Neural cell (in vitro differentiated cells): Measurements from ENCODE around the gene RCVRN. TPM values are rescaled to one million over a fixed set of nuclear protein-coding genes. Genes with fewer than 3 reads are reported as not detected.

Experiments used
- H2AFZ ChIP-seq: fragments of 200-600, 300-800 bp; sonication (generic), shearing (Covaris generic); 2 replicates; pipeline ENCODE4 v1.6.0; 2014; ENCODE audit warnings: low read depth, mild to moderate bottlenecking, antibody characterized with exemption, low read length, moderate library complexity
- H3F3A ChIP-seq: fragments of 200-600 bp; shearing (Covaris generic); 2 replicates; pipeline ENCODE4 v1.6.1; 2016; ENCODE audit warnings: mild to moderate bottlenecking, moderate library complexity, mixed read lengths, antibody characterized with exemption, low read length; ENCODE audit not compliant: insufficient read depth, poor library complexity, severe bottlenecking
- H3K27ac ChIP-seq: fragments of 200-600, 300-800 bp; sonication (generic), shearing (Covaris generic); 2 replicates; pipeline ENCODE4 v1.5.1; 2014; ENCODE audit warnings: mild to moderate bottlenecking, low read length, moderate library complexity
- H3K27me3 ChIP-seq: fragments of 300-800, 200-600 bp; sonication (generic), shearing (Covaris generic); 2 replicates; pipeline ENCODE4 v1.6.0; 2014; ENCODE audit warnings: mild to moderate bottlenecking, low read depth, low read length, moderate library complexity; ENCODE audit not compliant: insufficient read depth
- H3K36me3 ChIP-seq: fragments of 300-800, 200-600 bp; sonication (generic), shearing (Covaris generic); 2 replicates; pipeline ENCODE4 v1.5.1; 2014; ENCODE audit warnings: mild to moderate bottlenecking, antibody characterized with exemption, low read length, moderate library complexity; ENCODE audit not compliant: insufficient read depth
- H3K4me2 ChIP-seq: fragments of 300-800, 200-600 bp; sonication (generic), shearing (Covaris generic); 2 replicates; pipeline ENCODE4 v1.6.0; 2014; ENCODE audit warnings: mild to moderate bottlenecking, low read length
- H3K4me3 ChIP-seq: fragments of 300-800, 200-600 bp; sonication (generic), shearing (Covaris generic); 2 replicates; pipeline ENCODE4 v1.5.1; 2014; ENCODE audit warnings: mild to moderate bottlenecking, low read length, moderate library complexity
- H3K79me2 ChIP-seq: fragments of 200-600 bp; shearing (Covaris generic); replicated peaks from 2 replicates; pipeline ENCODE4 v1.6.0; 2014; ENCODE audit warnings: mild to moderate bottlenecking, low read length, moderate library complexity; ENCODE audit not compliant: insufficient read depth
- H3K9ac ChIP-seq: fragments of 300-800, 200-600 bp; sonication (generic), shearing (Covaris generic); 2 replicates; pipeline ENCODE4 v1.6.1; 2016; ENCODE audit warnings: mild to moderate bottlenecking, low read length, mixed read lengths
- H3K9me2 ChIP-seq: fragments of 200-600 bp; shearing (Covaris generic); 2 replicates; pipeline ENCODE4 v1.6.1; 2016; ENCODE audit warnings: mild to moderate bottlenecking, low read length, mixed read lengths; ENCODE audit not compliant: insufficient read depth
- H3K9me3 ChIP-seq: fragments of 200-600, 300-800 bp; sonication (generic), shearing (Covaris generic); 2 replicates; pipeline ENCODE4 v1.6.1; 2016; ENCODE audit warnings: mild to moderate bottlenecking, mixed run types, low read length, moderate library complexity, mixed read lengths
- H4K20me1 ChIP-seq: fragments of 200-600 bp; shearing (Covaris generic); 2 replicates; pipeline ENCODE4 v1.6.1; 2016; ENCODE audit warnings: mild to moderate bottlenecking, mixed run types; ENCODE audit not compliant: insufficient read depth
- EP300 ChIP-seq: fragments of 450-650 bp; conservative IDR thresholded peaks from 2 replicates; pipeline ENCODE4 v1.6.1; 2014; ENCODE audit warnings: antibody characterized with exemption, mild to moderate bottlenecking, moderate library complexity; ENCODE audit not compliant: poor library complexity, severe bottlenecking
- EZH2 ChIP-seq: fragments of 200-600, 300-800 bp; shearing (Covaris generic), sonication (generic); IDR thresholded peaks from 2 replicates; pipeline ENCODE4 v1.6.1; 2014; ENCODE audit warnings: antibody characterized with exemption, low read length, borderline replicate concordance, mild to moderate bottlenecking; ENCODE audit not compliant: insufficient read depth, poor library complexity, severe bottlenecking
- MXI1 ChIP-seq: fragments of 450-650 bp; conservative IDR thresholded peaks from 2 replicates; pipeline ENCODE4 v1.6.1; 2014; ENCODE audit warnings: antibody characterized with exemption, mild to moderate bottlenecking; ENCODE audit not compliant: poor library complexity, severe bottlenecking
- POLR2AphosphoS5 ChIP-seq: IDR thresholded peaks from 2 replicates; pipeline ENCODE4 v1.6.1; 2012
- RAD21 ChIP-seq: fragments of 450-650 bp; conservative IDR thresholded peaks from 2 replicates; pipeline ENCODE4 v1.6.1; 2014; ENCODE audit warnings: antibody characterized with exemption, mild to moderate bottlenecking, moderate library complexity
- SMC3 ChIP-seq: fragments of 450-650 bp; conservative IDR thresholded peaks from 2 replicates; pipeline ENCODE4 v1.6.1; 2014; ENCODE audit warnings: antibody characterized with exemption, mild to moderate bottlenecking, moderate library complexity; ENCODE audit not compliant: poor library complexity
- TAF1 ChIP-seq: IDR thresholded peaks from 2 replicates; pipeline ENCODE4 v1.6.1; 2012; ENCODE audit warnings: low read depth
- polyA plus RNA-seq: library from polyadenylated mRNA; depleted of rRNA; stranded (reverse); fragments of >200 nt; gene quantifications from 2 replicates; pipeline ENCODE4 v1.2.3, GENCODE V29; 2014
- TF ChIP-seq, protein P1 (sequence below): IDR thresholded peaks from 2 replicates; pipeline ENCODE4 v1.6.1; 2012; ENCODE audit warnings: borderline replicate concordance
- TF ChIP-seq, protein P2 (sequence below): fragments of 450-650 bp; IDR thresholded peaks from 2 replicates; pipeline ENCODE4 v1.5.1; 2014; ENCODE audit warnings: antibody characterized with exemption, mild to moderate bottlenecking, moderate library complexity; ENCODE audit not compliant: poor library complexity, severe bottlenecking

The RCVRN gene
- polyA plus RNA-seq, 1 donor from 2014 or later, result 1.1 TPM

DNA sequence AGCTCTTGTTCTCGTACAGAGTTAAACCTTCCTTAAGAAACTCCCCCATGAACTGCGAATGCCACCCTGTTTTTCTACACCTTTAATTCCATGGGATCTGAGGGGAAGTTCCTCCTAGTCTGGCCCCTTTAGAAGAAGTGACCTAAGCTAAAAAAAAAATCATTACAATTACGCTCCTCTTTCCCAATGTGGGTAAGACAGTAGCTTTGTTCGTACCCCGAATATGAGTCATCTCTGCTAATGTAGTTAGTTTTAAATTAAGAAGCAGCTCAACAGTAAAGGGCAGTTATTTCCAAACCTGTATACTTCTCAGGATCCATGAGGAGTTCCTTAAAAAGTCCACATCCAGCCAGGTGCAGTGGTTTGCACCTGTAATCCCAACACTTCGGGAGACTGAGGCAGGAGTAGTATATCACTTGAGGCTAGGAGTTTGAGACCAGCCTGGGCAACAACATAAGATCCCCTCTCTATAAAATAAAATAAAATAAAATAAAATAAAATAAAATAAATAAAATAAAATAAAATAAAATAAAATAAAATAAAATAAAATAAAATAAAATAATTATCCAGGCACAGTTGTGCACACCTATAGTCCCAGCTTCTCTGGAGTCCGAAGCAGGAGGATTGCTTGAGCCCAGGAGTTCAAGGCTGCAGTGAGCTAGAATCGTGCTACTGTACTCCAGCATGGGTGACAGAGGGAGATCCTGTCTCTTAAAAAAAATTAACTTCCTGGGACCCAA lies 26.1 kb downstream of the RCVRN start:
- no peak overlapping the region for H3K4me3 ChIP-seq
- H3K9me2 ChIP-seq, result no peaks in the 10 kb centered on the region
- no peaks in the 10 kb centered on the region for H3K27me3 ChIP-seq
- no peaks in the 10 kb centered on the region for H3K36me3 ChIP-seq
- no peak overlapping the region for H2AFZ ChIP-seq
- no peak overlapping the region for H3K9ac ChIP-seq
- no peaks in the 10 kb centered on the region for H3K79me2 ChIP-seq
- no peaks in the 10 kb centered on the region for H3F3A ChIP-seq
- no peaks in the 10 kb centered on the region for H4K20me1 ChIP-seq
- no peak overlapping the region for H3K27ac ChIP-seq
- no peak overlapping the region for H3K4me2 ChIP-seq
- no peaks in the 10 kb centered on the region for H3K9me3 ChIP-seq
- TF ChIP-seq RAD21 (no peak), EZH2 (no peak), TAF1 (no peak), SMC3 (no peak), EP300 (no peak)
- TF ChIP-seq, protein P1, sequence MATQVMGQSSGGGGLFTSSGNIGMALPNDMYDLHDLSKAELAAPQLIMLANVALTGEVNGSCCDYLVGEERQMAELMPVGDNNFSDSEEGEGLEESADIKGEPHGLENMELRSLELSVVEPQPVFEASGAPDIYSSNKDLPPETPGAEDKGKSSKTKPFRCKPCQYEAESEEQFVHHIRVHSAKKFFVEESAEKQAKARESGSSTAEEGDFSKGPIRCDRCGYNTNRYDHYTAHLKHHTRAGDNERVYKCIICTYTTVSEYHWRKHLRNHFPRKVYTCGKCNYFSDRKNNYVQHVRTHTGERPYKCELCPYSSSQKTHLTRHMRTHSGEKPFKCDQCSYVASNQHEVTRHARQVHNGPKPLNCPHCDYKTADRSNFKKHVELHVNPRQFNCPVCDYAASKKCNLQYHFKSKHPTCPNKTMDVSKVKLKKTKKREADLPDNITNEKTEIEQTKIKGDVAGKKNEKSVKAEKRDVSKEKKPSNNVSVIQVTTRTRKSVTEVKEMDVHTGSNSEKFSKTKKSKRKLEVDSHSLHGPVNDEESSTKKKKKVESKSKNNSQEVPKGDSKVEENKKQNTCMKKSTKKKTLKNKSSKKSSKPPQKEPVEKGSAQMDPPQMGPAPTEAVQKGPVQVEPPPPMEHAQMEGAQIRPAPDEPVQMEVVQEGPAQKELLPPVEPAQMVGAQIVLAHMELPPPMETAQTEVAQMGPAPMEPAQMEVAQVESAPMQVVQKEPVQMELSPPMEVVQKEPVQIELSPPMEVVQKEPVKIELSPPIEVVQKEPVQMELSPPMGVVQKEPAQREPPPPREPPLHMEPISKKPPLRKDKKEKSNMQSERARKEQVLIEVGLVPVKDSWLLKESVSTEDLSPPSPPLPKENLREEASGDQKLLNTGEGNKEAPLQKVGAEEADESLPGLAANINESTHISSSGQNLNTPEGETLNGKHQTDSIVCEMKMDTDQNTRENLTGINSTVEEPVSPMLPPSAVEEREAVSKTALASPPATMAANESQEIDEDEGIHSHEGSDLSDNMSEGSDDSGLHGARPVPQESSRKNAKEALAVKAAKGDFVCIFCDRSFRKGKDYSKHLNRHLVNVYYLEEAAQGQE, result no peak

DNA sequence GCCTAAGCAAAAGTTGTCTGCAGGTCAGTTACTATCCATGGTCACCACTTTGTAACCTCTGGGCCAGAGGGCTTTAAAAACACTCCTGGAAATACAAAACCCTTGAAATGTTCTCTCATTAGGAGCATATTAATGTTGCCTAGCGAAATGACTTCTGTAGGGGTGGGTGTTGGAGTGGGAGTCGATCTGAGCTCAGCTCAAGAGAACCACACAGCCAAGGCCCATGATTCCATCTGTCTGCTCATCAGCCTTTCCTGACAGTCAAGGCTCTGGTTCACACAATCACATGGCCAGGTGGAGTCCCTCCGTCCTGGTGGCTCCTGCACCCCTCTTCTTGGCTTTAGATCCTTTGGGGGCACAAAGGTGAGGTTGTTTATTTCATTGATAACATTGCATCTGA lies 26.7 kb downstream of the RCVRN start:
- H3K79me2 ChIP-seq, result no peaks in the 10 kb centered on the region
- H2AFZ ChIP-seq, result no peak overlapping the region
- TF ChIP-seq TAF1, result no peak
- TF ChIP-seq MXI1, result no peak
- TF ChIP-seq SMC3, result no peak
- TF ChIP-seq, protein P2, sequence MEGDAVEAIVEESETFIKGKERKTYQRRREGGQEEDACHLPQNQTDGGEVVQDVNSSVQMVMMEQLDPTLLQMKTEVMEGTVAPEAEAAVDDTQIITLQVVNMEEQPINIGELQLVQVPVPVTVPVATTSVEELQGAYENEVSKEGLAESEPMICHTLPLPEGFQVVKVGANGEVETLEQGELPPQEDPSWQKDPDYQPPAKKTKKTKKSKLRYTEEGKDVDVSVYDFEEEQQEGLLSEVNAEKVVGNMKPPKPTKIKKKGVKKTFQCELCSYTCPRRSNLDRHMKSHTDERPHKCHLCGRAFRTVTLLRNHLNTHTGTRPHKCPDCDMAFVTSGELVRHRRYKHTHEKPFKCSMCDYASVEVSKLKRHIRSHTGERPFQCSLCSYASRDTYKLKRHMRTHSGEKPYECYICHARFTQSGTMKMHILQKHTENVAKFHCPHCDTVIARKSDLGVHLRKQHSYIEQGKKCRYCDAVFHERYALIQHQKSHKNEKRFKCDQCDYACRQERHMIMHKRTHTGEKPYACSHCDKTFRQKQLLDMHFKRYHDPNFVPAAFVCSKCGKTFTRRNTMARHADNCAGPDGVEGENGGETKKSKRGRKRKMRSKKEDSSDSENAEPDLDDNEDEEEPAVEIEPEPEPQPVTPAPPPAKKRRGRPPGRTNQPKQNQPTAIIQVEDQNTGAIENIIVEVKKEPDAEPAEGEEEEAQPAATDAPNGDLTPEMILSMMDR, result no peak
- TF ChIP-seq POLR2AphosphoS5, result no peak
- H3K4me3 ChIP-seq, result no peak overlapping the region
- H3K9me3 ChIP-seq, result no peaks in the 10 kb centered on the region
- H3K4me2 ChIP-seq, result no peak overlapping the region
- H3K9ac ChIP-seq, result no peak overlapping the region
- H3F3A ChIP-seq, result no peaks in the 10 kb centered on the region
- no peaks in the 10 kb centered on the region for H3K27me3 ChIP-seq
- no peaks in the 10 kb centered on the region for H3K9me2 ChIP-seq
- no peaks in the 10 kb centered on the region for H4K20me1 ChIP-seq
- H3K27ac ChIP-seq, result no peak overlapping the region
- no peaks in the 10 kb centered on the region for H3K36me3 ChIP-seq
